HG03432 (cell line): ENCODE results near the gene FAM124B.
A peak's percentile ranks its signal among the peaks of the same experiment; 100 is the strongest.

Experiments
- ATAC-seq: cut with Tn5 transposase; IDR thresholded peaks from one replicate; pipeline ENCODE4 v1.9.1; 2021; ENCODE audit warnings: mild to moderate bottlenecking, moderate library complexity; ENCODE audit not compliant: unreplicated experiment

The FAM124B gene, protein sequence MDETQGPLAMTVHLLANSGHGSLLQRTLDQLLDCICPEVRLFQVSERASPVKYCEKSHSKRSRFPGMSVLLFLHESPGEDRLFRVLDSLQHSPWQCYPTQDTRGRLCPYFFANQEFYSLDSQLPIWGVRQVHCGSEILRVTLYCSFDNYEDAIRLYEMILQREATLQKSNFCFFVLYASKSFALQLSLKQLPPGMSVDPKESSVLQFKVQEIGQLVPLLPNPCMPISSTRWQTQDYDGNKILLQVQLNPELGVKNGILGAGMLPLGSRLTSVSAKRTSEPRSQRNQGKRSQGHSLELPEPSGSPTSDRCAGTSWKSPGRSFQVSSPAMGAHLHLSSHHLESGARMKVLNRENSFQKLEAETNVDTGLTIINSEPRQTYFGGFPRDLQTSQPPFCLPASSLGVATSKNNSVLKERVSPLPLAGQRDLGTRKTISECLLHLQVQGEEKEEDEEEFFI

DNA sequence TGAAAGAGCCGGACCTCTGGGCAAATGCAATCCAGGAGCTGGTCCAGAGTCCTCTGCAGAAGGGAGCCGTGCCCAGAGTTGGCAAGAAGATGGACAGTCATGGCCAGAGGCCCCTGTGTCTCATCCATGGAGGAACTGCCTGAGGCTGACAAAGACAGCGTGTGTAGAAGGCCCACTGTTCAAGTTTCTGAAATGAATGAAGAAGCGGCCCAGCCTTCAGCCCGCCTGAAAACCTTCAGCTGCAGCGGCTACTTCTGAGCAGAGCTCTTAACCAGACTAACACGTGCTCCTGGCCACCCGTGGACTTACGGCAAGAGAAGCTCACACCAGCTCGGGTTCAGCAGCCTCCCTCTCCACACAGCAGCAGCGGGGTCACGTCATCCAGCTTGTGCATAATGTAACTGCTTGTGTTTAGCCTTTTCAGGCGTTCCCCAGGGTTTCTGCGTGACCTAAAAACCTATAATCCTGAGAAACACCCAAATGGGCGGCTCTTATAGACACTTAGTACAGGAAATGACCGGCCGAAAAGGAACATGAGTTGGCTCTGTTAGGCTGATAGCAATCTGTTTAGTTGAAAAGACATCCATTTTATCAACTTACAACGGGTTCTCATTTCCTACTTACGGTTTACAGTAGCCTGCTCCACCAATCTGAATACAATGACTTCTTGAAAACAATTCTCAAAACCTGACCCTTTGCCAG, at the start of gene FAM124B:
Gene FAM124B (minus strand): TSS at position 467 of the 702 bp plus-strand sequence. CDS start 339 bp downstream, at position 128.
- ATAC-seq: peak; percentile 64

DNA sequence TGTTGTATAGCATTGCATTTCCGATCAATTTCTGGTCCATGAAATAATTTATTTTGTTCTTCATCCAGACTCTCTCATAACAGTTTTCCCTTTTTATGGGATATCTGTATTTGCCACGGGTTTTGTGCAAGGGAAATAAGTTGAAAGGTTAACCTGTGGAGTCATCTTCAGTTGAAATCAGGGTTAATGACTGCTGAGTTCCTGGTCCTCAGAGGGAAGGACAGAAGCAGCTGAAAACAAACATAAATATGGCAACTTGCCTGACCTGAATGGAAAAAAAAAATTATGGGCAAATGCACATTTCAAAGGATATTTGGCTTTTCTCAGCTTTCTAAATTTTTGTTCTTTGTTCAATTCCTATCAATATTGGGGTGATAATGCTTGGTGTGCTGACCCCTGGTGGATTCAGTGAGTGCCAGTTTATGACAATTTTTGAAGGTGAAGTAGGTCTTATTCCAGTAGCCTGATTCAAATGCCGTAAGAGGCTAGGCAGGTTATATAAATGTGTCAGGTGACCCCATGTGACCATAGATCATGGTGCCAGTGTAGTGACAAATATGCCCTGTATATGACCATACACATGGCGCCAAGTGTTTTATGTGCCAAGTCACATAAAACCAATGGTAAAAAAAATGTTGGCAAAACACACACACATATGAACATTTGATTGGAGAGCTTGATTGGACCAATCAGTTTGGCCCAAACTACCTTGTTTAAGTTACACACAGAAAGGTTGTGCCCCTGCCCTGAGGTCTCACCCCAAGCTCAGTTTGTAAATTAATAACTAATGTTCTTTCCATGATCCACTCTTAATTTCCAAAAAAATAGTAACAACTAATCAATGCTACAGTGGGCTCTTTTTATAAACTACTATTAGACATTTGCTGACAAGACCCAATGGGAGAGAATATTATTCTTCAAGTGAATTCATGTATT, 47.6 kb upstream of the FAM124B start:
- no peak for ATAC-seq

DNA sequence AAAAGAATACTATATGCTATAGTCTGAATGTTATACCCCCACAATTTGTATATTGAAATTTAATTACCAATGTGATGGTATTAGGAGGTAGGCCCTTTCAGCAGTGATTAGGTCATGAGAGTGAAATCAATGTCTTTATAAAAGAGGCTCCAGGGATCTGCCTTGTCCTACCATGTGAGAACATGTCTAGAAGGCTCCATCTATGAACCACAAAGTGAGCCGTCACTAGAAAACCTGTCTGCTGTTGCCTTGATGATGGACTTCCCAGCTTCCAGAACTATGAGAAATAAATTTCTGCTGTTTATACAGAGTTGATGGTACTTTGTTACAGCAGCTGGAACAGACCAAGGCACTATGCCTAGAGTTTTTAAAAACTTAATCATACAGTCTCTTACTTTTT, 46.3 kb upstream of the FAM124B start:
- ATAC-seq: no peak

DNA sequence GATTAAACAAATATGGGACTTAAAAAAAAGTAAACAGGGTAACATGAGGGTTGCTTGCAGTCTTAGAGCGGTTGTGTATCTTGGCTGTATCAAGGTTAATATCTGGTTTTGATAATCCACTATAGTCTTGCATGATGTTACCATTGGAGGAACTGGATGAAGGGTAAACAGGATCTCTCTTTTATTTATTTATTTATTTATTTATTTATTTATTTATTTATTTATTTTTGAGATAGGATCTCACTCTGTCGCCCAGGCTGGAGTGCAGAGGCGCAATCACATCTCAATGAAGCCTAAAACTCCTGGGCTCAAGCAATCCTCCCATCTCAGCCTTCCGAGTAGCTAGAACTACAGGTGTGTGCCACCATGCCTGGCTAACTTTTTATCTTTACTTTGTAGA, 42.9 kb upstream of the FAM124B start:
- ATAC-seq: no peak

DNA sequence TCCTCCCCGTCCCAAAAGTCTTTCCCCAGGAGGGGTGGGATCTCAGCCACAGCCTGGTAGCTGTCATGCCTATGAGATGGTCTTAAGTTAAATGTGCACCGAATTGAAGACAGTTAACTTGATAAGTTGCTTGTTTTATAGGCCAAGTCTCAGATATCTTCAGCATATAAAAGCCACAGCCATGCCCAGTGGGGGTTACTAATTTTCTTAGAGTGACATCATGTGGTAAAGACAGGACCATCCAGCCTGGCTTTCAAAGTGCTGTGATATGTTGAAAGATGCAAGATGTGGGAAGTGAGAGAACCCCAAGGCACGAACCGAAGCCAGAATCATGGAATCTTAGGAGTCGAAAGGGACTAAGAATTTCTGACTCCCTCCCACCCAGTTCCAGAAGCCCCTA, 42.1 kb upstream of the FAM124B start:
- ATAC-seq: no peak

DNA sequence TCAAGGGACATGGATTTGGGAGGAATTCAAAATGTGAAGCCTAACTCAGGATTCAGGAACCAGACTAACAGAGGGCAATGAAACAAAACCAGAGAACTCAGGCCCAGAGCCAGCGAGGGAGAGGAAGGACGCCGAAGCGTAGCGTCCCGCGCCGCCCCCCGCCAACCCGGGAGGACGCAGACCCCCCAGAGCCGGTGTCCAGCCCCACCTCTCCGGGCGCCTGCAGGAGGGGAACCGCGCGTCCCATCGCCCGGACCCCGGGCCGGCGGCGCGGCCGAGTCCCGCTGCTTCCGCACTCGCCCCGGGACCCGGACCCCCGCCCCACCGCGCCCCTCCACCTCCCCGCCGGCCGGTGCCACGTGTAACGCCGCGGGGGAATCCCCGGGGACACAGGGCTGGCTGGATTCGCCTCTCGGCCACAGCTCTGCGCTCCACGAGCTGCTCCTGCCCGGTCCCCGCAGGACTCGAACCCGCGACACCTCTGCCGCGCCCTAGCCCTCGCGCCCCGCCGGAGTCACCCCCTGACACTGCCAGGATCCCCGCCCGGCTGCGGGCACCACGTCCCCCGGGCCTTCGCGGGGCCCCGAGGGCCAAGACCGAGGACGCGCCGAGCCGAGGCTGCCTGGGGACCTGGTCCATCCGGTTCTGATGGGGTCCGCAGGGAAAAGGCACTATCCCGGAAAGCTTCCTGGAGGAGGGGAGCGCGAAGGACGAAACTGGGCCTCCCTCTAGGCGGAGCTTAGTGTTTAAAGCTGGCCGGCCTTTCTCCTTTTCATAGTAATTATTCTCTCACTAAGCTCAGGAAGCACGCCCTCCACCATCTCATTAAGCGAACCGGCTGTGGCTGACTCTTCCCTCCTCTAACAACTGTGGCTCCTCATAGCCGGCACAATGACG, 40.4 kb upstream of the FAM124B start:
- ATAC-seq: peak; percentile 68

DNA sequence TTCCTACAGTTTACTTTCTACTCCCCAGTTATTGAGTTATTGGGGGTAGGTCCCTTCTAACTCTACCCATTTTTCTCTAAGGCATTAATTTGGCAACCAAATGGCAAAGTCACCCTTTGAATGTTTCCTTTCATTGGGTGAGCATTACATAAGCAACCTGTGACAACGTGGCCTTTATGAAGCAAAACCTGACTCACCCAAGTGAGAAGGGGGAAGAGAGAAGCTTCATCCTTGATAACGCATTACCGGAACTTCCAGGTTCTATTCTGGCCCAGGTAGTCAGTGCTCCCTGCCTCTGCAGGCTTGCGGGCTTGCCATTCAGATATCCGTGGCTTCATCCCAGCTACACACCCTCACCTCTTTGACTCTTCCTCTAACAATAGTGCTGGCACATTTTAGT, 39.1 kb upstream of the FAM124B start:
- ATAC-seq: no peak

DNA sequence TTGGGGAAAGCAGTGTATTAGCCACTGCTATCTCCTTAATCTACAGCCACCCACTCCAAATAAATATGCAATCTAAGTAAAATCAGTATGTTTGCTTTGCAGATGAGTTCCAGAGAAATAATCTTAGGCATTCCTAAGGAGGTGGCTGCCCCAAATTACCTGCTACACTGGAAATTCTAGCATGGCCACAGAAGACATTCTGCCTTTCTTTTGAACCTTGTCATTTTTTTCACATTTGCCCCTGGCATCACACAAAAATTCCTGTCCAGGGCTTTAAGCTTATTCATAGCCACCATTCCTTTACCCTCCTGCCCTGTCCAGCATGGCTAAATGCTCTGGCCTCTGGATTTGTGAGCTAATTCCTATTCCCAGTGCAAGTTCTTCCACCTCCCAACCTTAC, 36.8 kb upstream of the FAM124B start:
- ATAC-seq: no peak

DNA sequence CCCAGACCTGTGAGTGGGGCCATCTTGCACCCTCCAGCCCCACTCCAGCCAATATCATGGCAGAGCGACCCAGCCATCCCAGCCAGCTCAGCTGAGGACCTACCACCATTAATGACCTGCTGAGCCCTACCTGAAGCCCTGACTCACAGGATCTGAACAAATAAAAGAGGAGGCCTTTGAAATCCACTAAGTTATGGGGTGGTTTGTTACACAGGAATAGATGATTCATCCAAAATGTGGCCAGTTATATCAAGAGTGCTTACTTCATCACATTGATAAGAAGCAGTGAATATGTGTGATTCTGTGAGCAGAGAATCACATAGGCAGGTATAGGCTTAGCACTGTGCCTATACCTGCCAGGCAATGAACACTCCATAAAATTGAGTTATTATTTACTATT, 34.7 kb upstream of the FAM124B start:
- ATAC-seq: no peak

DNA sequence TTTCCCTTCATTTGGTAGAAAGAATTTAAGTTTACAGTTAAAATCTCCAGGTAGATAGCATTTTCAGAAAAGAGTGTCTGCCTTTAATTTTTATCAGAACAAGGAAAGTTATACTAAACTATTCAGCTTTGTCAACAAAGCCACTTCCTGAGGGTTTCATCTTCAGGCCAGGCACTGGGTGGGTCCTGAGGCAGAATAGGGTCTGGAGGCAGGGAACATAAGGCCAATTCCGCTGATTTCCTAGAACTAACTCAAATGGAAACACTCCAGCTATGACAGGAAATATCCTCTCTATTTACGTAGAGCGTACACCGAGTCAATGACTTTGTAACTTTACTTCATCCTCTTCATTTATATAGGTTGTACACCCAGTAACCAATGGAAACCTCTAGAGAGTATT, 32.7 kb upstream of the FAM124B start:
- ATAC-seq: no peak

DNA sequence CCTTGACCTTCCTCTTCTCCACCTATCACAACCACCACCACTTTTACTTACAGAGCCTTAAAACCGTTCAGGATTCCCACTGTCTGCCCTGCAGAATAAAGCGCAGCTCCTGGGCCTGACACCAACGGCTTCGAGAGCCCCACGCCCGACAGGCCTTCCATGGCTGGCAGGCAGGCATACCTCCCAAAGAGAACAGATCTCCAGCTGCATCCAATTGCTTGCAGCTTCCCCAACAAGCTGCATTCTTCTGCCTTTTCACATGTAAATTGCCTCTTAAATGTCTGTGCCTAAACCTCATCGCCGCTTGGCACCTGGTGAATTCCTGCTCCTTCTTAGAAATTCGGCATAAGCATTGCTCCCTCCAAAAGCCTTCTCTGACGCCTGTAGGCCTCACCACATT, 31.5 kb upstream of the FAM124B start:
- ATAC-seq: no peak

DNA sequence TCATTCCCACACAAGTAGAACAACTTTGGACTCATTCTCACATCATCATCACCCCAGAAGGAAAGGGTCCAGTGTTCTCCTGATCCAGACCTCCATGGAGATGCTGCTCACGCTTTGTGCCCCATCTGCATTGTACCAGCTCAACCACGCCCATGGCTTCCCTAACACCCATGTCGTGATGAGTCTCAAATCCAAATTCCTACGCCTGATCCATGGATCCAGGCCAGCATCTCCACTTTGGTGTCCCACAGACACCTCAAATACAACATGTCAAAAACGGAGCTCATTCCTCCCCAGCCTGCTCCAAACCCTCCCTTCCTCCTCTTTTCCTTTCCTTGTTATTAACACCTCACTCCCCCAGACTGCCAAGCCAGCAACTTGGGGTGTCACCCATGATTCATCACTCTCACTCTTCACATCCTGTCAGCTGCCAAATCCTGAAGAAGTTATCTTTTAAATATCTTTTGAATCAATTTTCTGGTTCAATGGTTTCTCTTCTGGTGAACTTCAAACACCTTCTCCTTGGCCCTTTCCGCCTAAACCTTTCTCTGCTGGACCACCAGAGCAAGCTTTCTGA, 30.2 kb upstream of the FAM124B start:
- ATAC-seq: no peak

DNA sequence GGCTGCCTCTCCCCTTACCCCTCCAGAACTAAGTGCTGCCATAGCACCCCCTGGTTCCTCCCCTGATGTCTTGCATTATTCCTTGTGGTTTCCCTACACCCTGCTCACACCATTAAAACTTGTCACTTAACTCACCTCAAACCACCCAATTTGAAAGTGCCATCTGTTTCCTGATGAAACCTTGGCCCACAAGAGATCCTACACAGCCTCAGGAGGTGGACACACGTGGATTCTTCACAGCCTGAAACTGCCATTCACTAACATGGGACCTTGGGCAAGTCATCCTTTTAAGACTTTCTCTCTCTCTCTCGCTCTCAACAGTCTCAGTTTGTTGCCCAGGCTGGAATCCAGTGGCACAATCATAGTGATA, 27.5 kb upstream of the FAM124B start:
- ATAC-seq: no peak

DNA sequence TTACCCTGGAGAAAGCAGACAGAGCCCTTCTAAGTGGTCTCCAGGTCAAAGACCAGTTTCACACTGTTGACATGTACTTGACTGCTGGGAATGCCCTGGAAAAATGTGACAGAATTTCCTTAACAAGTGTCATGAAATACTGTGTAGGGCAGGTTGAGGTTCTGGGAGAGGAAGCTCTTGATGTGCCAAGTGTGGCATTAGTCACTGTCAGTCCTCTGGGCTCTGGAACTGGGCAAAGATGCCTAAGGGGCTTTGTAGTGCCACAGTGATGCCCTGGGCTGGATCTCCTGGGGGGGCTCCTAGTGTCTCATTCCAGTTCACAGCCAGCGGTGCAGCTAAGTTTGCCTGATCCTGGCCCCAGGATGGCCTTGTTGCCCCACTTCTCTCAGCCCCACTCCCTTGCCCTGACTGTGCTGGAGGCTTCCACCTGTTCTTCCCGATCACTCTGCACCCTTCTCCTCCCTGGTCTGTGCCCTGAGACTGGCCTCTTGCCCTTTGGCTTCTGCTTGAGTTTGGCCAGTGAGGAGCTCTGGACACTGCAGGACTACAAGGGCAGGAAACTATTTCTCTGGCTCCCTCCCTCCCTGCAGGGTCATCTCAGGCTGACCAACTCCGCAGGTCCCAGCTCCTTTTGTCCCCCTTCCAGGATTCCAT, 27.0 kb upstream of the FAM124B start:
- no peak for ATAC-seq

DNA sequence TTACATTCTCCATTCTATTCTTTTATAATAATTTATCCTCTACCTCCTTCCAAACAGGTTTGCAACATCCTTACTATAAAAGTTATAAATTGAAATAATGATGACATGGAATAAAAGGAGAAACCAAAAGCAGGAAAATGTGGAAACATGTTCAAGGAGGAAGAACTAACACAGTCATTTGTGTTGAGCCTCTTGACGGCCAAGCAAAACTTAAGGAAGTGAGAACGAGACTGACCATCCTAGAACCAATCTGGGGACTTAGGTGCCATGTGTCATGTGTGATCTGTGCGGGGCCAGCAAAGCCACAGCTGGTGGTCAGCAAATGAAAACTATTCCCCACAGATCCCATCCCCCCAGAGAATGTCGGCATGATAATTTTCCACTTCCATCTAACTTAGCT, 25.6 kb upstream of the FAM124B start:
- ATAC-seq: no peak

DNA sequence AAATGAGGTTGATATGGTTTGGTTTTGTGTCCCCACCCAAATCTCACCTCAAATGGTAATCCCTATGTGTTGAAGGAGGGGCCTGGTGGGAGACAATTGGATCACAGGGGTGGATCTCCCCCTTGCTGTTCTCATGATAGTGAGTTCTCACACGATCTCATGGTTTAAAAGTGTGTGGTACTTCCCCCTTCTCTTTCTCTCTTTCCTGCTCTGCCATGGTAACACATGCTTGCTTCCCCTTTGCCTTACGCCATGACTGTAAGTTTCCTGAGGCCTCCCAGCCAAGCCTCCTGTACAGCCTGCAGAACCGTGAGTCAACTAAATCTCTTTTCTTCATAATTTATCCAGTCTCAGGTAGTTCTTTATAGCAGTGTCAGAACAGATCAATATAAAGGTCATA, 24.7 kb upstream of the FAM124B start:
- ATAC-seq: no peak

DNA sequence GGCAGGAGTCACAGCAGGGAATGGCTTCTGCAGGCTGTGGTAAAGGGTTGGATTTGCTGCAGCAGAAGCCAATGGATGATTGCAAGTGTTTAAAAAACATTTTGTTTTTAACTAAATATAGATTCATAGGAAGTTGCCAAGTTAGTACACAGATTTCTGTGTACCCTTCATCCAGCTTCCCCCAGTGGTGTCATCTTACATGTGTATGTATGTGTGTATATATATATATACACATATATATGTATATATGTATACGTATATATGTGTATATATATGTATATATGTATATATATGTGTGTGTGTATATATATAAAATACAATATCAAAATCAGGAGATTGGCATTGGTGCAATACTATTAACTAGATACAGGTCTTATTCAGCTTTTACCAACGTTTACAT, 19.2 kb upstream of the FAM124B start:
- no peak for ATAC-seq

DNA sequence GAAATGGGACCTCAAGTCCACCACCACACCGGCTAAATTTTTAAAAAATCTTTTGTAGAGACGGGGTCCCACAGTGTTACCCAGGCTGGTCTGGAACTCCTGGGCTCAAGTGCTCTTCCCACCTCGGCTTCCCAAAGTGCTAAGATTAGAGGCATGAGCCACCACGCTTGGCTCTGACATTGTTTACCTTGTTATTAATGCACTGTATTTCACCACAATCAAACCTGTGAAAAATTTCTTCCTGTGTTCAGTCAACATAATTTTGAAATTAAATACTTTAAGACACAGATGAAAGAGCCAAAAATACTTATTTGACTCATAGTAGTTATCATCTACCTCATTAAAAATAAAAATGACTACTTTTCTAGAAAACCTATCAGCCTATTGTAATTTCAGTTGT, 16.0 kb upstream of the FAM124B start:
- ATAC-seq: no peak

DNA sequence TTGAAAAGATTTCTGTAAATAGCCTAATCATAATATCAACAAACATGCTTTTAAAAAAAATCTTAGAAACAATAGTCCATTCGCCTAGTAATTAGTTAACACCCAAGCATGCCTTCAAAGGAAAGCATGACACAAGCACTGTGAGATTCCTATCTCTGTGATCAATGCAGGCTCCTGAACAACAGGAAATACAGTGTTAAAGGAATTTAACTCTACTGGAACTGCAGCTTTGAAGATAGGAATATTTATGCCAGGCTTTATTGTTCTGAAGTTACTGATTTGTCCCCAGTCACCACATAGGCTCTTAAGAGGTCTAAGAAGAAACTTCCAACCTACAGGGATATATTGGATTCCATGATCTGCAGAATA, 15.4 kb upstream of the FAM124B start:
- no peak for ATAC-seq
